GM19438 (cell line): ENCODE data around the gene NPLOC4.

ENCODE experiments used
- ATAC-seq: cut with Tn5 transposase; IDR thresholded peaks from one replicate; pipeline ENCODE4 v1.9.1; 2021; ENCODE audit warnings: low read depth; ENCODE audit not compliant: unreplicated experiment

Gene NPLOC4

GRCh38 chr17:81524039-81524864, 112.7 kb downstream of the NPLOC4 start:
- ATAC-seq: no peak

GRCh38 chr17:81523402-81524038, 113.4 kb downstream of the NPLOC4 start:
- ATAC-seq: no peak

GRCh38 chr17:81522491-81523401, 114.2 kb downstream of the NPLOC4 start:
- no peak for ATAC-seq

GRCh38 chr17:81520021-81520901, 116.7 kb downstream of the NPLOC4 start:
- no peak for ATAC-seq

- ATAC-seq: no peak
Measured at GRCh38 chr17:81519284-81520020, 117.5 kb downstream of the NPLOC4 start.

- ATAC-seq: no peak
Measured at GRCh38 chr17:81518785-81519283, 118.1 kb downstream of the NPLOC4 start.

- ATAC-seq: no peak
Measured at GRCh38 chr17:81518113-81518784, 118.7 kb downstream of the NPLOC4 start.

- peak; percentile 38 for ATAC-seq
Measured at GRCh38 chr17:81517339-81518112, 119.4 kb downstream of the NPLOC4 start.

- no peak for ATAC-seq
Measured at GRCh38 chr17:81517009-81517338, 119.9 kb downstream of the NPLOC4 start.

GRCh38 chr17:81516439-81516838, 120.5 kb downstream of the NPLOC4 start:
- no peak for ATAC-seq

- ATAC-seq: no peak
Measured at GRCh38 chr17:81515530-81516041, 121.3 kb downstream of the NPLOC4 start.

GRCh38 chr17:81514739-81515529, 122.0 kb downstream of the NPLOC4 start:
- no peak for ATAC-seq

- ATAC-seq: no peak
Measured at GRCh38 chr17:81514489-81514738, 122.5 kb downstream of the NPLOC4 start.

GRCh38 chr17:81513753-81514488, 123.0 kb downstream of the NPLOC4 start:
- ATAC-seq: no peak

- no peak for ATAC-seq
Measured at GRCh38 chr17:81513372-81513752, 123.5 kb downstream of the NPLOC4 start.

GRCh38 chr17:81512562-81513371, 124.1 kb downstream of the NPLOC4 start, which contains the start of gene ACTG1:
ACTG1 (minus strand) TSS chr17:81512799; CDS start chr17:81512354, 445 bp downstream.
- ATAC-seq: peak; percentile 33
